Nephron progenitor cell (in vitro differentiated cells): ENCODE data around the gene ABHD11.

Experiments used
- DNase-seq: peaks from one replicate; pipeline ENCODE4 v3.0.0; 2021
- H3K27ac Mint-ChIP-seq: 2 replicates; pipeline ENCODE4 v1.8.0; 2021; ENCODE audit warnings: mild to moderate bottlenecking, moderate library complexity, mixed read lengths
- H3K27me3 Mint-ChIP-seq: 2 replicates; pipeline ENCODE4 v1.8.0; 2021; ENCODE audit warnings: mild to moderate bottlenecking, low read depth, mixed read lengths; ENCODE audit not compliant: poor library complexity
- H3K36me3 Mint-ChIP-seq: 2 replicates; pipeline ENCODE4 v1.8.0; 2021; ENCODE audit warnings: low read depth, mixed read lengths
- H3K4me1 Mint-ChIP-seq: 2 replicates; pipeline ENCODE4 v1.8.0; 2021; ENCODE audit warnings: mixed read lengths
- H3K4me3 Mint-ChIP-seq: 2 replicates; pipeline ENCODE4 v1.8.0; 2021; ENCODE audit warnings: mild to moderate bottlenecking, moderate library complexity, mixed read lengths
- H3K9me3 Mint-ChIP-seq: 2 replicates; pipeline ENCODE4 v1.8.0; 2021; ENCODE audit warnings: mild to moderate bottlenecking, moderate library complexity, mixed read lengths
- TF ChIP-seq, protein P1 (sequence below): fragments of 200-600 bp; sonication (generic); IDR thresholded peaks from 2 replicates; pipeline ENCODE4 v1.5.0; 2021; ENCODE audit warnings: antibody characterized with exemption

ABHD11 gene

DNA sequence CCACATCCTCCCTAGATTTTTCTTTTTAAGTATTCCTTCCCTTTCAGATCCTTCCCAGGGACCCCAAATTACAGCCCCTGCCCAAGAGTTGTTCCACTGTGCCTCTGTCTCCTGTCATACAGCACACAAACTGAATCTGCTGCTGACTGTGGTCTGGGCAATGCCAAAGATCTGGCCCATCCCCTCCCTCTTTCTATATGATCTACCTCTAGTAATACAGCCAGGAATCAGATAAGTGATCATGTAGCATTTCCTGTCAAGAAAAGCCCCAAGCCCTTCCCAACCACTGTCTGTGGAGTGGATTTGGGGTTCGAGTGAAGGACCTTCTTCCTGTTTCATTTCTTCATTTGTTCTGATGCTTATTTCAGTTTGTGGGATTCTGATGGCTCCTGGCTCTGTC is 25.8 kb downstream of the ABHD11 start:
- Mint-ChIP-seq H3K27me3 (peaks cover 1% of the 10 kb centered on the region), H3K4me1 (peaks cover 34% of the 10 kb centered on the region), H3K36me3 (no peaks in the 10 kb centered on the region), H3K27ac (no peak overlapping the region), H3K4me3 (no peak overlapping the region), H3K9me3 (no peaks in the 10 kb centered on the region)
- no peak for DNase-seq
- TF ChIP-seq, protein P1, sequence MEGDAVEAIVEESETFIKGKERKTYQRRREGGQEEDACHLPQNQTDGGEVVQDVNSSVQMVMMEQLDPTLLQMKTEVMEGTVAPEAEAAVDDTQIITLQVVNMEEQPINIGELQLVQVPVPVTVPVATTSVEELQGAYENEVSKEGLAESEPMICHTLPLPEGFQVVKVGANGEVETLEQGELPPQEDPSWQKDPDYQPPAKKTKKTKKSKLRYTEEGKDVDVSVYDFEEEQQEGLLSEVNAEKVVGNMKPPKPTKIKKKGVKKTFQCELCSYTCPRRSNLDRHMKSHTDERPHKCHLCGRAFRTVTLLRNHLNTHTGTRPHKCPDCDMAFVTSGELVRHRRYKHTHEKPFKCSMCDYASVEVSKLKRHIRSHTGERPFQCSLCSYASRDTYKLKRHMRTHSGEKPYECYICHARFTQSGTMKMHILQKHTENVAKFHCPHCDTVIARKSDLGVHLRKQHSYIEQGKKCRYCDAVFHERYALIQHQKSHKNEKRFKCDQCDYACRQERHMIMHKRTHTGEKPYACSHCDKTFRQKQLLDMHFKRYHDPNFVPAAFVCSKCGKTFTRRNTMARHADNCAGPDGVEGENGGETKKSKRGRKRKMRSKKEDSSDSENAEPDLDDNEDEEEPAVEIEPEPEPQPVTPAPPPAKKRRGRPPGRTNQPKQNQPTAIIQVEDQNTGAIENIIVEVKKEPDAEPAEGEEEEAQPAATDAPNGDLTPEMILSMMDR: no peak

DNA sequence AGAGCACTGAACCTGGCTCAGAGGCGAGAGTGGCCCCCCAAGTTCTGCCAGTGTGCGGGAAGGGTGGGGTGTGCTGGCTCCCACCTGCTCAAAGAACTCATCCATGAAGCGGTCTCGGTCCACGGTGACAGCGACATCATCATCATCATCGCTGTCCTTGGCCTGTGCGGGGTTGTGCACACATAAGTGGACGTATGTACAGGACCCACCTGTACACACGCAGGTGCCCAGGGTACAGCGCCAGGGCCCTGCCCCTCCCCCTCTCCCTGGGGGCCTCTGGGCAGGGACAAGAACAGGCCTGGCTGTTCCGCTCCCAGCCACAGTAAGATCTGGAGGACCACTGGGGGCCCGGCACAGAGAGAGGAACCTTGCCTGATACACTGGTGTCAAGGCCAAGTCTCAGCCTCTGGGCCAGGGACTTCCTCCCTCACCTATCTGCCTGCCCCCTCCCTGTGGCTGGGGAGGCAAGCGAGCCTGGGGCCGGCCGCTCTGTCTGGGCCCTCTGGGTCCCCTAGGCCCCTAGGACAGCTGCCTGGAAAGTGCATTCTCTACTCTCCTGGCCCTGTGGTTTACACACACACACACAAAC is 29.5 kb downstream of the ABHD11 start:
- H3K4me3 Mint-ChIP-seq: no peak overlapping the region
- no peak for DNase-seq
- no peaks in the 10 kb centered on the region for H3K36me3 Mint-ChIP-seq
- no peaks in the 10 kb centered on the region for H3K27me3 Mint-ChIP-seq
- H3K27ac Mint-ChIP-seq: no peak overlapping the region
- TF ChIP-seq, protein P1: no peak
- no peaks in the 10 kb centered on the region for H3K9me3 Mint-ChIP-seq
- peaks cover 24% of the 10 kb centered on the region for H3K4me1 Mint-ChIP-seq

DNA sequence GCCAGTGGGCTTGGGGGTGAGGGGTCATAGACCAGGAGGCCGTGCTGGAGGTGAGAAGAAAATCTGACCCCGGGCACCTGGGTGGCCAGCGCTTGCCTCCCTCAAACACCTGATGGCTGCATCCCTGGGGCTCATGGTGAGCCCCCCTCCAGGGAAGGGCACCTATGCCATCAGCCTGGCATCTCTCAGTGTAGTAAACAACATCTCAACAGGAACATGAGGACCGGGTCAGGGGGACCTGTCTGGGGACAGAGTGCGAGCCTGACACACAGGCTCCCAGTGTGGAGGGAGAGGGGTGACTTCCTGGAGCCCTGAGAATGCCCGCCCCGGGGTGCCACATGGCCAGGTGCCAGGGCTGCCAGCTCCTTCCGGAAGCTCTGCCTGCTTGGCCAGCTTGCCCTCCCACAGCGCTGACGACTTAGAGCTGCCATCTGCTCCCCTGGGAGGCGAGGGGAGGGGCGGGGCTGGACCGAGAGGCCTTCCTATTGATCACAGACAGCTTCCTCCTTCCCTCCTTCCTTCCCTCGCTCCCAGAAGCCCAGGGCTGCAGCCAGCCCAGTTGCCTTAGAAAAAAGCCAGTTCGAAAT is 31.5 kb downstream of the ABHD11 start:
- Mint-ChIP-seq H3K27ac (no peak overlapping the region), H3K4me3 (no peak overlapping the region), H3K9me3 (no peaks in the 10 kb centered on the region), H3K4me1 (peaks cover 28% of the 10 kb centered on the region), H3K27me3 (peaks cover 4% of the 10 kb centered on the region), H3K36me3 (peaks cover 3% of the 10 kb centered on the region)
- no peak for DNase-seq
- TF ChIP-seq, protein P1: no peak

DNA sequence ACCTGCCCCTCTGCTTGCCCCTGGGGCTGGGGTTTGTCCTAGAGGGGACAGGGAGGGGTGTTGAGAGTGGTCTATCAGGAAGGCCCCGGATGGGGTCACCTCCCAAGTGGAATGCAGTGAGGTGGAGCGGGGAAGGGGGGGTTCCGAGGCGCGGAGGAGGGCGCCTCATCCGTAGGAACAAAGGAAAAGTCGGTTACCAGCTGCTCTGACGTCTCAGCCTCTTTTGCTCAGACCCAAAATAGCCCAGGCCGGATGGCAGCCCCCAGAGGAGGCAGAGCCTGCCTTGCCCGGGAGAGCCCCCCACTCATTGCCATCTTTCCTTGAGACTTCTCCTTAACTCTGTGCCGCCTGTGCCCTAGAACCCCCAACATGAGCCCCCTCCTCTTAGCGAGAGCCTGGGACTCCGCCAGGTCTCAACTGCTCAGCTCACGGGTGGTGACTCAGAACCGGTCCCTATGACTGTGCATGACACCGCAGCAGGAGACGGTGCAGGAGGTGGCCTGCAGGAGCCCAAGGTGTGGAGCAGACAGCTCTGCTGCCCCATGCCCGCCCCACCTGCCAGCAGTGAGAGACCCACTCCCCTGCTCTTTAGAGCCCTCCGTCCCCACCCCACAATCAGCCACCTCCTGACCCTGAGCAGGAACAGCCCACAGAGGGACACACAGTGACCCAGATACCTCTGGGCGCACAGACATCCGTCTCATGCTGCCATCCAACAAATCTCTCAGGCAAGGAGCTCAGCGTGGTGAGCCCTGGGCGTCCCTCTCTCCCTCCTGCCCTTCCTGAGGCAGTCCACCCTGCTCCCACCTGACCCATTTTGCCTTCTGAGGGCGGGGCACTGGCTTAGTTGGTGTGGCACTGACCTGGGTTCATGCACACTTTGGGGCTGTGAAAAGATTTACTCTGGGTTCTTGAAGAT is 32.2 kb downstream of the ABHD11 start:
- peak overlapping the region; percentile 25 for H3K27ac Mint-ChIP-seq
- no peak overlapping the region for H3K4me3 Mint-ChIP-seq
- peaks cover 27% of the 10 kb centered on the region for H3K4me1 Mint-ChIP-seq
- peaks cover 11% of the 10 kb centered on the region for H3K36me3 Mint-ChIP-seq
- no peak for DNase-seq
- peaks cover 6% of the 10 kb centered on the region for H3K27me3 Mint-ChIP-seq
- TF ChIP-seq, protein P1: no peak
- H3K9me3 Mint-ChIP-seq: no peaks in the 10 kb centered on the region

DNA sequence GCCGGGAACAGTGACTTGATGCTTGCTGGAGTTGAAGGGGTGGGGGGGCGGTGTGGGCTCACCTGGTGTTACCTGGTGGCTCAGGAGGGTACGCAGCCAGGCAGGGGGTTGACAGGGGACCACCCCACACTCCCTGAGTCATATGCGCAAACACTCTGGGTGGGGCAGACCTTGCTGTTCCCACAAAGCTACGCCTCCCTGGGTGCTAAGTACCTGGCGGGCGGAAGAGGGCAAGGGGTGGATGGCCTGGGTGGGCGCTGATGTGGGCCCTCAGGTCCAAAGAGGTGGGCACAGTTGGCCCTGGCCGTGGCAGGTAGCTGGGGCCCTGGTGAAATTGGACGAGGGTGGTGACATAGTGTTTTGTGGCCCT is 33.1 kb downstream of the ABHD11 start:
- H3K9me3 Mint-ChIP-seq: no peaks in the 10 kb centered on the region
- TF ChIP-seq, protein P1: no peak
- DNase-seq: no peak
- peaks cover 6% of the 10 kb centered on the region for H3K27me3 Mint-ChIP-seq
- no peak overlapping the region for H3K4me3 Mint-ChIP-seq
- peaks cover 11% of the 10 kb centered on the region for H3K36me3 Mint-ChIP-seq
- no peak overlapping the region for H3K27ac Mint-ChIP-seq
- peaks cover 27% of the 10 kb centered on the region for H3K4me1 Mint-ChIP-seq
